ENCODE data around the gene ATP11B.

Gene ATP11B

GRCh38 chr3:182957226-182957625 lies 163.9 kb downstream of the ATP11B start:
- H3K4me3 ChIP-seq (ENCODE audit: low read depth, low read length), result no peak overlapping the region
- no peaks in the 10 kb centered on the region for H3K4me1 ChIP-seq (ENCODE audit: control insufficient read depth, insufficient read depth, low read length)
- no peak for TF ChIP-seq ZIC2 (tag by site-specific recombination; IDR thresholded peaks at IDR 0.05)
- TF ChIP-seq ZNF629 (tag by site-specific recombination; IDR thresholded peaks at IDR 0.05), result no peak
- TF ChIP-seq ZNF776 (tag by site-specific recombination; IDR thresholded peaks at IDR 0.05; ENCODE audit: borderline replicate concordance), result no peak
- no peak for TF ChIP-seq ZNF544 (tag by site-specific recombination; IDR thresholded peaks at IDR 0.05)
- no peak for TF ChIP-seq ZNF747 (tag by site-specific recombination; IDR thresholded peaks at IDR 0.05)
- no peak for TF ChIP-seq HIC1 (tag by site-specific recombination; IDR thresholded peaks at IDR 0.05)
- TF ChIP-seq ZNF311 (tag by site-specific recombination; IDR thresholded peaks at IDR 0.05; ENCODE audit: borderline replicate concordance), result no peak
- no peak for TF ChIP-seq KLF9 (tag by site-specific recombination; IDR thresholded peaks at IDR 0.05; ENCODE audit: low read depth)
- no peak for TF ChIP-seq ZNF394 (tag by site-specific recombination; IDR thresholded peaks at IDR 0.05; ENCODE audit: borderline replicate concordance)
- no peak for TF ChIP-seq SETDB1 (IDR thresholded peaks at IDR 0.05; ENCODE audit: insufficient read length, low read length)
- no peak for TF ChIP-seq ZBTB1 (tag by site-specific recombination; IDR thresholded peaks at IDR 0.05)
- TF ChIP-seq BCL6B (tag by site-specific recombination; IDR thresholded peaks at IDR 0.05), result no peak
- POLR2A ChIA-PET, result no interaction called here
- no peaks in the 10 kb centered on the region for H3K9me3 ChIP-seq (ENCODE audit: control insufficient read depth, insufficient read depth, low read depth, low read length)
- CTCF ChIA-PET, result no interaction called here
- peaks cover 0 to 36% of the 10 kb centered on the region in 2 experiments; a peak in 2 of 3 replicates for H3K36me3 ChIP-seq (ENCODE audit: control insufficient read depth in 2 of 2, insufficient read depth in 1 of 2, low read length in 2 of 2)
- H3K27ac ChIP-seq (ENCODE audit: extremely low read depth, low read depth, low read length), result no peak overlapping the region

GRCh38 chr3:182957676-182958266 lies 164.5 kb downstream of the ATP11B start:
- POLR2A ChIA-PET, result no interaction called here
- Histone ChIP-seq H3K9me3 (ENCODE audit: control insufficient read depth, insufficient read depth, low read depth, low read length) (no peaks in the 10 kb centered on the region), H3K4me1 (ENCODE audit: control insufficient read depth, insufficient read depth, low read length) (no peaks in the 10 kb centered on the region), H3K36me3 (ENCODE audit: control insufficient read depth in 2 of 2, insufficient read depth in 1 of 2, low read length in 2 of 2) (peaks cover 0 to 33% of the 10 kb centered on the region in 2 experiments; a peak in 2 of 3 replicates), H3K27ac (ENCODE audit: extremely low read depth, low read depth, low read length) (no peak overlapping the region), H3K4me3 (ENCODE audit: low read depth, low read length) (no peak overlapping the region)
- CTCF ChIA-PET, result no interaction called here
- no peak for TF ChIP-seq ZNF670 (tag by site-specific recombination; IDR thresholded peaks at IDR 0.05; ENCODE audit: low read depth)
- TF ChIP-seq ZNF2 (tag by site-specific recombination; IDR thresholded peaks at IDR 0.05), result no peak
- TF ChIP-seq ZBTB21 (tag by site-specific recombination; IDR thresholded peaks at IDR 0.05), result no peak
- TF ChIP-seq ZNF404 (tag by site-specific recombination; IDR thresholded peaks at IDR 0.05), result no peak
- no peak for TF ChIP-seq TCF7L2 (IDR thresholded peaks at IDR 0.05; ENCODE audit: borderline replicate concordance, low read depth, low read length)
- TF ChIP-seq RBAK (tag by site-specific recombination; IDR thresholded peaks at IDR 0.05), result no peak
- TF ChIP-seq ZNF114 (tag by site-specific recombination; IDR thresholded peaks at IDR 0.05), result no peak
- no peak for TF ChIP-seq ZSCAN5A (tag by site-specific recombination; IDR thresholded peaks at IDR 0.05)
- TF ChIP-seq ZNF830 (tag by site-specific recombination; IDR thresholded peaks at IDR 0.05; ENCODE audit: low read depth), result no peak
- TF ChIP-seq ZNF514 (tag by site-specific recombination; IDR thresholded peaks at IDR 0.05), result no peak
- no peak for TF ChIP-seq ZNF580 (tag by site-specific recombination; IDR thresholded peaks at IDR 0.05)
- TF ChIP-seq ZIC2 (tag by site-specific recombination; IDR thresholded peaks at IDR 0.05), result no peak
- TF ChIP-seq PRDM2 (tag by site-specific recombination; IDR thresholded peaks at IDR 0.05; ENCODE audit: borderline replicate concordance), result no peak
- no peak for TF ChIP-seq GFI1B (tag by site-specific recombination; IDR thresholded peaks at IDR 0.05)

All from HEK293 (cell line).